HG02798 (cell line): ENCODE measurements around the gene TEX35.
A peak's percentile ranks its signal among the peaks of the same experiment; 100 is the strongest.
"Not testable (repeated sequence)": the region's sequence is repeated elsewhere in the genome, so short reads cannot be mapped to it uniquely, and the experiment has no call there.

Source experiments
- ATAC-seq: cut with Tn5 transposase; IDR thresholded peaks from one replicate; pipeline ENCODE4 v1.9.1; 2021; ENCODE audit warnings: mild to moderate bottlenecking; ENCODE audit not compliant: unreplicated experiment, poor library complexity

TEX35 gene

DNA sequence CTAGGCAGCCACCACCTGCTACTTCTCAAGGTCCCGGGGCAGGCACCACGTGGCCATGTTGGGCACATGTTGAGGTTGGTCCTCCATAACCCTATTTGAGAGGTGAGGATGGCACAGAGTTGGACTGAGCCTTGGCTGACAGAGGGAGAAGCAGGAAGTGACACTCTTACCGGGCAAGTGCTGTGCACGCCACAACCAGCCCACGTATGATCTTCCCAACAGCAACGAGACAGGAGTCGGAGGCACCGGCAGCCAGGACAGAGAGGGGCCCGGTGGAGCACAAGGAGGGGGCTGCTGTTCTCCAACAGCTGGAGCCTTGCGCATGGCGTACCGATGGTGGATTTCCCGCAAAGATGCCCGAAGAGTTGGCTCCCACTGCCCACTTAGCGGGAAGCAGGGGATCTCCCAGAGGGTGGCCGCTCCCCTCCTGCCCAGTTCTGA, 19.6 kb upstream of the TEX35 start:
- no peak for ATAC-seq

DNA sequence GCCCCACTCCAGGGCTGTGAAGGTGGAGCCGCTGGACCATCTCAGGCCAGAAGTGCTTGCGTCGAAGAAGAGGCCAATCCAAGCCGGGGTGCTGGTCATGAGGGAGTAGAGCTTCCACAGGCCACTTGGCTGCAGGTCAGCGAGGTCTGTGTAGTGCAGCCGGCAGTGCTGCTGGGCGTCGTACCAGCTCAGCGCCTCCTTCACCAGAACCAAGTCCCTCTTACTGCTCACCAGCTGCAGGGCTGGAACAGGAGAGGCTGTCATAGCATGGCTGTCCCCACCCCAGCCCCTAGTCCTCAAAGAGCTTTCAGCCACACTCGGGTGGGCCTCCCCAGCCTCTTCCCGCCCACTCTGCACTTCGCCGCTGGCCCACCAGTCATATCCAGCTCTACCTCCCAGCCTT, 18.3 kb upstream of the TEX35 start:
- ATAC-seq: no peak

DNA sequence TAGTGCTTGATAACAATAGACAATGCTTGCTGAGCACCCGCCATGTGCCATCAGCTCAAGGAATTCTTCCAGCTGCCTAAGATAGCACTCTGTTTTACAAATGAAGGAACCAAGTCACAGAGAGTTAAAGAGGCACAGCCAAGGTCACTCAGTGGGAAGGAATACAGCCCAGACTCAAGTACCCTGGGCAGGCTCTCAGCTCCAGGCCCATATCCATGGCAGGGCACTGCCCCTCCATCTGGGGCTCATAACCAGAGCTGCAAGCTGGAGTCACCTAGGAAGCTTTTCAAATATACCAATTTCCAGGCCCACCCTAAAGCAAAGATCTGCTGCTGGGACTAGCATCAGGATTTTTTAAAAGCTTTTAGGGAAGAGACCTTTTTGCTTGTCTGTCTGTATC, 17.8 kb upstream of the TEX35 start:
- ATAC-seq: no peak

DNA sequence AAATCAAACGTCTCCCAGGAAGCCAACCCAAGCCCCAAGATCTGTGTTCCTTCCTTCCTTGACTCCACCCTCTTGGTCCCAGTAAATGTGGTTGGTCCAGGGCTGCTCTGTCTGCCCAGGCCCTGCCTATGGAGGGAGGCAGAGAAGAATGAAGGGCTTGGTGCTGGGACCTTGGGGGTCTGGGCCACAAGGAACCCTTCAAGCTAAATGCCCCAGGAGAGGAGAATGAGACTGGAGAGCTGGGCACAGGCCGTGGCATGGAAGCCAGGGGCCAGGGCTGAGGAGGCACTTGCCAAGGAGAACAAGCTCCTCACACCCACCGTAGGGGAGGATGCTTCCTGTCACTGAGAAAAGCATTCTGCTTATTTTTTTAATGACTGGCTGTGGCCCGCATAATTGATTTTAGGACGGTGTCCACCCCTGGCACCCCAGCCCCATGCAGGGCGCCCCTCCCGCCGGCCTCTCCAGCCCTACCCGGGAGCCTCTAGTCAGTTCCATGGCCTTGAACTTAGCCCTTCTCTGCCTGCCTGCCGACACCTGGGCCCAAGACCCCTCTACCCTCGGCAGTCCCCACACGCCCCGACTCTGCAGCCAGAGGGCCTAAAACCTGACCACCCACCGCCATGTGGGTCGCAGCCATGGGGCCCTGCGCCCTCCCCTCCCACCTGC, 17.0 kb upstream of the TEX35 start:
- no peak for ATAC-seq

DNA sequence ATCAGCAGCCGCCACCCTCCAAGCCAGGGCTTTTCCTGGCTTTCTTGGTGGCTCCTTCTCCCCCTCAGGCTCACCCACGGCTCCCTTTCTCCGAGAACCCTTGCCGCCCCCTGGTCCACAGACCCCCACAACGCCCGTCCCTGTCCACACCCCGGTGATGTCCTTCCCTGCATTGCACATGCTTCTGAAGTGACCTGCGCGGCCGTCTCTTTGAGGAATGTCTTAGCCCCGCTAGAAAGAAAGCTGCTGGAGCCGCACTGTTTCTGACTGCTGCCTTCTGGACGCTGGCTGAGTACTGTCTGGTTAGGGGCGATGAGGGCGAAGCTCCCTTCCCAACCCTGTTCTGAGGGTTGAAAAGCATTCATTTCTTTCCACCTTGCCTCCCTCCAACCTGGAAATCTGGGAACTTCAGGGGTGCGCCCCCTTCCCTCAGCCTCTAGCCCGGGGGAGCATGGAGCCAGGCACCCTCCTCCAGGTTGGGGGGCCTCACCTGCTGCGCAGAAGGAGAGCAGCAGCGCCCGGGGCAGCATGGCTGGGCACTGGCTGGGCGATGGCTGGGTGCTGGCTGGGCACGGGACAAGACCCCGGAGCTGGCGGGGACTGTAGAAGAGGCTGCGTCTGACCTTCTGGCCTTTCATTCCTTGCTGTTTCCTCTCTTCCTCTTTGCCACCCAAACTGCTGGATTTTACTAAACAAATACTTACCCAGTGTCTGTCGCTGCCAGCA, 16.3 kb upstream of the TEX35 start, which contains the start of gene CLEC20A:
Gene CLEC20A, minus strand, starts transcription at position 555 of the 726 bp plus-strand sequence. Its CDS starts 25 bp downstream, at position 530.
- ATAC-seq: no peak

DNA sequence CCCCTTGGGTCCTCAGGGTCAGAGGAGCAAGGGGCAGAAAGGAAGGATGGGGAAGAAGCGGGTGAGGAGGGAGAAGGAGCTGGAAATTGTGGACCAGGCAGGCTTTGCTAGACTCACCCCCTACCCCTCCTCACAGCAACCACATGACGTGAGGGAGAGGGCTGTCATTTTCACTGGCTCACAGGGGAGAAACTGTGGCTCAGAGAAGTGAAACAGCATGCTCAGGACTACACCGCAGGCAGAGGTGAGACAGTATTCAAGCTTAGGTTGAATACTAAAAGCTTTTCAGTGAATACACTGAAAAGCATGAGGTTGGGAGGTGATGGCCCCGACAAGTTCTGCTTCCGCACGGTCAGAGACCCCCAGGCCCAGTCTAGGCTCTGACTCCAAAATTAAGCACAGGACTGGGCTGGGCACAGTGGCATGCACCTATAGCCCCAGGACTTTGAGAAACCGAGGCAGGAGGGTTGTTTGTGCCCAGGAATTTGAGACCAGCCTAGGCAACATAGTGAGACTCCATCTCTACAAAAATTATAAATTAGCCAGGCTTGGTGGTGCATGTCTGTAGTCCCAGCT, 14.9 kb upstream of the TEX35 start:
- no peak for ATAC-seq

DNA sequence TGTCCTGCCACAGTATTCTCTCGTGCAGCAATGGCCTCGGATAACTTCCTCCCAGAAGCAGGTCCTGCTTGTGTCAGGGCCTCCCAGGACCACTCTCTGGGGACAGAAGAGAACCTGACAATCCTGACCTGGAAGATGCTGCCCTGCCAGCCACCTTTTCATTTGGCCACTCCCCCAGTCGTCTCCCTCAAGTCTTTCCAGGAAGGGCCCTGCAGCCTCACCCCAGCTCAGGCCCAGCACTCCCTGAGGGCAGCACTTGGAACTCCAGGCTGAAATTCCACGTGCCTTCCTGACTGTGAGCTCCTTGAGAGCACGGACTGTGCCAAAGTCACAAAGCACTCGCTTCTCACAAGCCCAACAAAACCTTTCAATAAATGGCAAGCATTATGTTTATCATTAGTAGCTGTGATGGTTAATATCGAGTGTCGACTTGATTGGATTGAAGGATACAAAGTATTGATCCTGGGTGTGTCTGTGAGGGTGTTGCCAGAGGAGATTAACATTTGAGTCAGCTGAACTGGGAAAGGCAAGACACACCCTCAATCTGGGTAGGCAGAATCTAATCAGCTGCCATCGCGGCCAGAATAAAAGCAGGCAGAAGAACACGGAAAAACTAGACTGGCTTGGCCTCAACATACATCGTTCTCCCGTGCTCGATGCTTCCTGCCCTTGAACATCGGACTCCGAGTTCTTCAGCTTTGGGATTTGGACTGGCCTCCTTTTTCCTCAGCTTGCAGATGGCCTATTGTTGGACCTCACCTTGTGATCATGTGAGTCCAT, 13.8 kb upstream of the TEX35 start:
- ATAC-seq: no peak

DNA sequence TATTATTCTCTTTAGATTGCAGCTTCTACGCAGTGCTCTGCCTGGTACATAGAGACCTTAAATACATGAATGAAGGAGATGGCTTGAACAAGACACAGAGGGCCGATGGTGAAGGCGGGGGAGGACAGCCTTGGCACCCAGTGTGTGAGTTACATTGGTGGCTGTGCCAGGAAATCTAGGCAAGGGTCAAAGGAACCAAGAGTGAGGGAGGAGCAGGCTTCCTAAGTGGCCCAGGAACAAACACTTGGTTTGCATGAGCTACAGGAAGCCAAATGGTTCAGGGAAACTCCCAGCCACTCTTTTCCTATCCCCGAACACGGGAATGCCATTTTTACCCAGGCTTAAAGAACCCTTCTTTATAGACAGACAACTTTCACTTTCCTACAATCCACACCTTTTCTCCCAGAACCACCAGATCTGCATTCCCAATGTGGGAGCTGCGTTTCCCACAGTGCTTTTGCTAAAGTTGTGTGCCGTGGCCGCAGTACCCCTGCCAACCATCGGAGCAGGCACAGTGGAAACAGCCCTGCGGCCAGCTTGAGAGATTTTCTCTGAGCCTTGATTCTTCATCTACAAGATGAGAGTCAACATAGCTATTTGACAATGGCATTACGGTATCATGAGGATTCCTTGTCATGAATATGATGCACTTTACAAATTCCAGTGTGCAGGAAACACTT, 12.7 kb upstream of the TEX35 start:
- no peak for ATAC-seq

DNA sequence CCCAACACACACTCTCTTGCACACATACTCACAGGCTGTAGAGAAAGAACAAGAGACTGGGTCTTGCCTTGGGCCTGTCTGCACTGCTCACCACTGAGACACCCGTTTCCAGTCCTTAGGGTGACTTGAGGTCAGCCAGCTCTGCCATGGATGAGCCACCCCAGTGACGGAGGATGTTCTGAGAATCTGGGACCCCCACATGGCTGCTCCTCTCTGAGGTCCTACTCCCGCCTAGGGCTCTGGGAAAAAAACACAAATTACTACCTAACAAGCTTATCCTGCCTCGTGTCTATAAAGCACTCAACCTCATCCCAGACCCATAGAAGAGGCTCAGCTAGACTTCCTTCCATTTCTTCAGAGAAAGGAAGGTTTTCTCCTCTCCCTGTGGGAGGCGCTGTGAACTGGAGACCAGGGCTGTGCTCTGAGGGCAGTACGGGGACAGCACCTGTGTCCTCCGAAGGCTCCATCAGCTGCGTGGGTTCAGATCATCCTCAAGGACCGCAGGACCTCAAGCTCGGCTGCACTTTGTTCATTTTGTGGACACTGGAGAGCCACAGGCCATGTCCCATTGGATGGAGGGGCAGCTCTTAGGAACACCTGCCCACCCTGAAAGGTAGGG, 11.9 kb upstream of the TEX35 start:
- peak; percentile 4 for ATAC-seq

DNA sequence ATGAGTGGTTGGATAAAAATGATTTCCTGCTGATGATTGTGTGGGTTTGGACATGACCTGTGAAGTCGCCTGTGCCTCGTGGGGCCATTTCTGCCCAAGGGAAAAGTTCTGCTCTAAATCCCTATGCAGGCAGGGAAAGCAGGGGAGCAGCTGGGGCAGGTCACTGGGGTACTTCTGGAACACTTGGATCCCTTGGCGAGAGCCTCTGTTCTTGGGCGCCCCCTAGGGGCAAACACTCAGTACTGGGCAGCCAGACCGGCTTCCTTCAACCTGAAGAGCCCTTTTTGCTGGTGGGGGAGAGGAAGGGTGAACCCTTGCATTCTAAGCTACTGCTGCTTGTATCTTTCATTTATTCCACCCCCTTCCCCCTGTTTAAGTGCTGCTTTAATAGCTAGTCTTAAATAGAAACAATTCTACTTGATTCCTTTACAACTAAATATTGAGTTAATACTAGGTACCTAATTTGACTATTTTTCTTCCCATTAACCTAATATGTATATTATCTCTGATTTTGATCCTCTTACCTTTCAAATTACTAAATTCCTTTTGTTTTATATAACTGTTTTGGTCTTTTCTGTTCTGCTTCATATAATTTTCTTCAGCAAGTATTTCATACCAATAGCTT, 11.1 kb upstream of the TEX35 start:
- peak; percentile 80 for ATAC-seq

DNA sequence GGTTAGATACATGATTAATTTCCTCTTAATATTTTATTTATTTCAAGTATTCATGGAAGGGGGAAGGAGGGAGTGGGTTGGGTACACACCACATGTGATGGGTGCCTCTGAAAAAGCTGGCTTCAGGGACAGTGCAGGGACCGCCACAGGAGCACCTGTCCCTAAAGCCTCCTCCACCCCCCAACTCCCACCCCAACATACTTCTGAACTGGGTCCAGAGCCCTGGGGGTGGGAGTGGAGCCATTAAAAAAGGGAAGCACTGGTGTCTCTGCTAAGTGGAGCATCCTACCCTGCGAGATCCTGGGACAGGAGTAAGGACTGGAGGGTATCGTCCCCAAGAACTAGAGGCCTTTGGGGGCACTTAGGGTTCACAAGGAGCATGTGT, 10.6 kb upstream of the TEX35 start:
- no peak for ATAC-seq

DNA sequence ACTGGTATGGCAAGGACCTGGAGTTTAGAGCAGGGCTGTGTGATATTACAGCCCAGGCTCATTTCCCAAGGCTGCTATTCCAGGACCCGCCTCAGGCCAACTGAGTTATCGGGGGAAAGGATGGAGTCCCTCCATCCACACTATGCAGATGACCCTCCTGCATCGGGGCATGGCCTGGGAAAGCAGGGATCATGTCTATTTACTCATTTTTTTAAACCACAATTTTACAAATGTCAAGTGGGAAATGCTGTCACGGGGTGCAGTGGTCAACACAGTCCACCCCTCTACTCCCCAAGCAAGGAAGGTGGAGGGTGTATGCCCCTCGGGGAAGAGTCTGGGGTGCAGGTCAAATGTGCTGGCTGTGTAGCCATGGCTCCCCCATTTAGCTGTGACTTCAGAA, 10.1 kb upstream of the TEX35 start:
- no peak for ATAC-seq

DNA sequence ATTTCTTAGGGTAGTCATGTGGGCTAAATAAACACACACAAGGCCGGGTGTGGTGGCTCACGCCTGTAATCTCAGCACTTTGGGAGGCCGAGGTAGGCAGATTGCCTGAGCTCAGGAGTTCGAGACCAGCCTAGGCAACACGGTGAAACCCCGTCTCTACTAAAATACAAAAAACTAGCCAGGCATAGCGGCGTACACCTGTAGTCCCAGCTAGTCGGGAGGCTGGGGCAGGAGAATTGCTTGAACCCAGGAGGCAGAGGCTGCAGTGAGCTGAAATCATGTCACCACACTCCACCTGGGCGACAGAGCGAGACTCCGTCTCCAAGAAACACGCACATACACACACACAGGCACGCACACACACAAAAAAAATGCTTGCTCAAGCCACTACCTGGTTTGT, 9.6 kb upstream of the TEX35 start:
- not testable (repeated sequence) for ATAC-seq

DNA sequence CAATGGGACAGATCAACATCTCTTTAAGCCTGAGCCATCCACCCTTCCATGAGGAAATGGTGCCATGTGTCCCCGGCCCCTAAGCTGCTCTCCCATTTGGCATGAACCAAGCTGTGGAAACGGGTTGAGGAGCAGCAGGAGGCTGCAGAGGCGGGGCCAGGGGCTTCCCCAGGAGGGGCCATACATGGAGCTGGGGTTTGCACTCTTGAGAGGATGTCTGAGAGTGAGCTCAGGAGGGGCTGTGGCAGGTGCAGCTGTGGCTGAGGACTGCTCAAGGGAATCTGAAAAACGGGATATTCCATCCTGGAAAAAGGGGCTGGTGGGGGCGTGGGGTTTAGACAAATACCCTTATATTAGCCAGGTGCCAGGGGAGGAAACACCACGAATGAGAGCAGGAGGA, 9.1 kb upstream of the TEX35 start:
- ATAC-seq: no peak

DNA sequence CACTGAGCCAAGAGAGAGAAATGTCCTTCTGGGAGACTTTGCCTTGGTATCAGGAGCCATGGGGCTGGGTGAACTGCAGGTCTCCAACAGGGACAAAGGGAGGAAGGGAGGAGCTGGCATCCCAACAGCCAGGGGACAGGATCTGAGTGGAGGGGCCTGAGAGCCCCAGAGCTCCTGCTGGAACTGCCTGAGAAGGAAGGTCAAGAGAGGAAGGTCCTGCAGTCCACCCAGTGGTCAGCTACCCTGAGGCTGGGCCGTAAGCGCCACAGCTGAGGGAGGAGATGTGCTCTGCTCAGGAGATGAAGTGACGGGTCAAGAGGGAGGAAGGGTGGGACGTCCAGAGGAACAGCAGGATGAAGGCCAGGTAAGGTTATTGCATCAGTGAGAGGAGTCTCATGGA, 8.6 kb upstream of the TEX35 start:
- no peak for ATAC-seq

DNA sequence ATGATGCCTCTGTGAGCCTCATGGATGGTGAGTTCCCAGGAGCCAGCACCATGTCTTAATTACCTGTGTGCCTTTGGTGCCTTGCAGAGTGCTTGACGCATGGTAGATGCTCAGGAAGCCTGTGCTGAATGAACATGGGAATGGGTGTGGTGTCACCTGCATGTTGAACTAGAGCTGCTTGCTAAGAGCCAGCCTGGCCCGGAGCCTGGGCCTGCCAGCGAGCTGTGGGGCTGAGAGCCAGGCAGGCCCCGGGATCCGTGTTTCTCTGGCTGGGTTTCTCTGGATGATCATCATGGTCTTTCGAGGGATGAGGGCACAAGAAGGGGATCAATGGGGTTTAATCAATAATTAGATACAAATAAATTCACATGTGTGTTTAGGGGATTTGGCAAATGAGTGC, 6.7 kb upstream of the TEX35 start:
- no peak for ATAC-seq

DNA sequence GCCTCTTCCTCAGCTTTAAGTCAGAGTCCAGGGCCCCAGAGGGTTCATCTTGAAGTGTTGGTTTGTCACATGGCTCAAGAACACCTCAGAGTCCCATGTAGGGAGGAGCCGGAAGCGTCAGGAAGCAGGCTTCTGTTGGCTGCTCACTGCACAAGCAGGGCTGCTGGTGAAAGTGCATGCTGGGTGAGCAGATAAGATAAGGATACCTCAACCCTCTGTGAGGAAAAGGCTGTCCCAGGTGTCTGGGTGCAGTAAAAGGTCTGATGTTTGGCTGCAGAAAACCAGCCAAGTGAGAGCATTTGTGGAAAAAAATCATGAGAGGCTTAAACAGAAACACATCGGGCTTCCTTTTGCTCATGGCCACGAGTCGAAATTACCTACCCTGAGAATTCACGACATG, 6.2 kb upstream of the TEX35 start:
- ATAC-seq: no peak

DNA sequence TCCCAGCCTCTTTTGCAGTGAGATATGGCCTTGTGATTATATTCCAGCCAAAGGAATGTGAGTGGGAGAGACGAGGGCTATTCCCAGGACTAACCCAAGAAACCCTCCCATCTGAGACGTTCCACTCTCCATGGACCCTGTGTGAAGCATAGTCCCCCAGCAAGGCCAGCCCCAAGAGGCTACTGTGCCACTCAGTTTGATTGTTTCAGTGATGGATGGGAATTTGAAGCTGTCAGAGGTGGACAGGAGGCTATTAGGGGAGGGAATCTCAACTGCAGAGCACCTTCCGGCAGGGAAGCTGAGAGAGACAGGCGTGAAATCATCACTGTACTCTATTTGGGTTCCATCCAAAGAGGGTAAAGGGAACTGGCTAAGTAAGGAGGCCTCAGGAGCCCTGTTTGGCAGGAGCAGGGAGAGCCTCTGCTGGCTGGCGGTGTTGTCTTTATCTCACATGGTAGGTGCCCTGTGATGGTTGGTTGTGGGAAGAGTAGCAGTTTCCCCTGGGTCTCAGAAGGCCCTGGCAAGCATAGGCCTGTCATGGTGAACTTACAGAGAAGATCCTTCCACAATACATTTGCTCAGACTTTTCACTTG, 3.4 kb upstream of the TEX35 start:
- no peak for ATAC-seq

DNA sequence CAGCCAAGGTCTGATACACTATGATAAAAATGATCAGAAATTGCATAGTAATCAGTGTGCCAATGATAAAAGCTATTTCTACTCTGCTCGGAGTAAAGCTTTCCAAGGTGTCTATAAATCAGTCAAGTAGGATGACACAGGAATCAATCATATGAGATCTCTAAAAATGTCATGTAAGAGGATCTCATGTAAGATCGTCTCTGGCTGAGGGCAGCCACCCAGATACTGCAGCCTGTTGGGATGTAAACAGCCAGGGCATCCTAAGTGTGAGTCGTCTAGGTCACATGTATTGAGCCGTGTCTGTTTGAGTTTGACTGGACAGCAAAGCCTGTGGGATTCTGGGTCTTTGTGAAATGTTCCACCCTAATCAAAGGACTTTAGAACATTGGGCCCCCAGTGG, 2.8 kb upstream of the TEX35 start:
- ATAC-seq: no peak
